Astrocyte of the cerebellum (primary cell): ENCODE data around the gene MYBPC2.
A peak's percentile ranks its signal among the peaks of the same experiment; 100 is the strongest.

Experiments used
- DNase-seq: peaks from one replicate; pipeline ENCODE4 v3.0.0-alpha.2; 2011; ENCODE audit warnings: low read depth
- H3K4me3 ChIP-seq: 2 replicates; pipeline ENCODE4 v1.5.1; 2011; ENCODE audit warnings: mild to moderate bottlenecking, low read depth, low read length, moderate library complexity
- CTCF ChIP-seq: IDR thresholded peaks from 2 replicates; pipeline ENCODE4 v1.5.1; 2012; ENCODE audit warnings: low read length, low read depth, moderate library complexity, mild to moderate bottlenecking; ENCODE audit errors: missing control alignments
- in situ Hi-C: cut with HindIII; loops from 2 replicates; pipeline ENCODE4 v1.10.0; 2017; ENCODE audit warnings: low sequenced_read_pairs

MYBPC2 gene

GRCh38 chr19:50476224-50476906 is 43.7 kb downstream of the MYBPC2 start, which contains the start of the genes EMC10 and GARIN5A:
EMC10 (plus strand) TSS chr19:50476507; CDS start chr19:50476545, 38 bp downstream.
GARIN5A (minus strand) TSS chr19:50476848; CDS start chr19:50476388, 460 bp downstream.
- DNase-seq: peak; percentile 83
- no peak for TF ChIP-seq CTCF
- in situ Hi-C loops: no loop called here
- H3K4me3 ChIP-seq: peak within 1 kb of the TSS; percentile 90

GRCh38 chr19:50476907-50477238 is 44.2 kb downstream of the MYBPC2 start:
- no peak for DNase-seq
- in situ Hi-C loops: no loop called here
- H3K4me3 ChIP-seq: peak overlapping the region; percentile 90
- TF ChIP-seq CTCF: no peak

GRCh38 chr19:50477751-50478515 is 45.2 kb downstream of the MYBPC2 start:
- no peak overlapping the region for H3K4me3 ChIP-seq
- no peak for TF ChIP-seq CTCF
- no peak for DNase-seq
- in situ Hi-C loops: no loop called here

GRCh38 chr19:50478901-50479715 is 46.4 kb downstream of the MYBPC2 start:
- in situ Hi-C loops: no loop called here
- no peak overlapping the region for H3K4me3 ChIP-seq
- TF ChIP-seq CTCF: peak; percentile 66
- no peak for DNase-seq

- TF ChIP-seq CTCF: no peak
- H3K4me3 ChIP-seq: no peak overlapping the region
- in situ Hi-C loops: no loop called here
- DNase-seq: no peak
Measured at GRCh38 chr19:50479761-50480251, 47.1 kb downstream of the MYBPC2 start.
